Globus pallidus (tissue), 1 donor: ENCODE results near the gene SEPTIN5.
"Not testable (repeated sequence)": the region's sequence is repeated elsewhere in the genome, so short reads cannot be mapped to it uniquely, and the experiment has no call there.

Source experiments
- DNase-seq: peaks from one replicate; pipeline ENCODE4 v3.0.0-alpha.2; 2015; ENCODE audit warnings: low spot score

The SEPTIN5 gene

DNA sequence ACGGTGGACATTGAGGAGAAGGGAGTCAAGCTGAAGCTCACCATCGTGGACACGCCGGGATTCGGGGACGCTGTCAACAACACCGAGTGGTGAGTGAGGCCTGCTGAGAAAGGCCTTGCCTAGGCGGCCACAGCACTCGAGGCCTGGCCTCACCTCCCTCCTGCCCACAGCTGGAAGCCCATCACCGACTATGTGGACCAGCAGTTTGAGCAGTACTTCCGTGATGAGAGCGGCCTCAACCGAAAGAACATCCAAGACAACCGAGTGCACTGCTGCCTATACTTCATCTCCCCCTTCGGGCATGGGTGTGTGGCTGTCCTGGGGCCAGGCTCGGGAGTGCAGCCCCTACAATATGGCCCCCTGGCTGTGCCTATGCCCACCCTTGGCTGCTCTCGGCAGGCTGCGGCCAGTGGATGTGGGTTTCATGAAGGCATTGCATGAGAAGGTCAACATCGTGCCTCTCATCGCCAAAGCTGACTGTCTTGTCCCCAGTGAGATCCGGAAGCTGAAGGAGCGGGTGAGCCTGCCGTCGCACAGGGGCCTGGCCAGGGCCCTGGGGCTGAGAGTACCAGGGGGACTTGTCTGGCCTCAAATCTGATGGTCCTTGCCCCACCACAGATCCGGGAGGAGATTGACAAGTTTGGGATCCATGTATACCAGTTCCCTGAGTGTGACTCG lies 6.0 kb downstream of the SEPTIN5 start:
- DNase-seq, result no peak

GRCh38 chr22:19720999-19721329 lies 6.7 kb downstream of the SEPTIN5 start:
- no peak for DNase-seq

DNA sequence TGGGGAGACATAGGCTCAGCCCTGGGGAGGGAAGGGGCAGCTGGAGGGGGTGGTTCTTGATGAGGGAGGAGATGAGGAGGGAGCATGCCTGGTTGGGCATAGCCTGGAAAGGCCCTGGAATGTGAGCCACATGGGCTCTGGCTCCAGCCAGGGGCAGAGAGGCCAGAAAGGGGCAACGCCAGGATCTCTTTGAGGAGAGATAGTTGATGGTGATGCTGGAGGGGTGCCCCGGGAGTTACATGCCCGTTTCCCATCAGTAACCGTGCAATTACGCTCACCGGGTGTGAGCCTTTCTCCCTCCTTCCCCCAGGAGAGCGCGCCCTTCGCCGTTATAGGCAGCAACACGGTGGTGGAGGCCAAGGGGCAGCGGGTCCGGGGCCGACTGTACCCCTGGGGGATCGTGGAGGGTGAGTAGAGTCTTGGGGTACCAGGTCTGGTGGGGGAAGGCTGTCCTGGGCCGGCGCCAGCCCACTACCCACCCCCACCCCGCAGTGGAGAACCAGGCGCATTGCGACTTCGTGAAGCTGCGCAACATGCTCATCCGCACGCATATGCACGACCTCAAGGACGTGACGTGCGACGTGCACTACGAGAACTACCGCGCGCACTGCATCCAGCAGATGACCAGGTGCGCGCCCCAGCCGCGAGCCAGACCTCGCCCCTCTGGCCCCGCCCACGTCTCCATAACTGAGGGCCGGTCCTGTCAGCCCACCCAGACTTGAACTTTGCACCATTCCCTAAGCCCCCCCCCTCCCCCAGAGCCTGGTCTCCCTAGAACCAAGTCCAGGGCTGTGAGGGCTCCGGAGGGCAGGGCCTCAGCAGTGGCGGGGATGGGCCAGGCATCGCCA lies 7.3 kb downstream of the SEPTIN5 start:
- no peak for DNase-seq

- no peak for DNase-seq
These were observed 8.1 kb downstream of the SEPTIN5 start for GRCh38 chr22:19722178-19722981.

- no peak for DNase-seq
These were observed 8.6 kb downstream of the SEPTIN5 start for GRCh38 chr22:19722982-19723231.

- no peak for DNase-seq
These were observed 9.1 kb downstream of the SEPTIN5 start, which contains the start of gene GP1BB for GRCh38 chr22:19723232-19723982. Gene GP1BB, plus strand, starts transcription at chr22:19723539. Its CDS starts 31 bp downstream, at chr22:19723570.

DNA sequence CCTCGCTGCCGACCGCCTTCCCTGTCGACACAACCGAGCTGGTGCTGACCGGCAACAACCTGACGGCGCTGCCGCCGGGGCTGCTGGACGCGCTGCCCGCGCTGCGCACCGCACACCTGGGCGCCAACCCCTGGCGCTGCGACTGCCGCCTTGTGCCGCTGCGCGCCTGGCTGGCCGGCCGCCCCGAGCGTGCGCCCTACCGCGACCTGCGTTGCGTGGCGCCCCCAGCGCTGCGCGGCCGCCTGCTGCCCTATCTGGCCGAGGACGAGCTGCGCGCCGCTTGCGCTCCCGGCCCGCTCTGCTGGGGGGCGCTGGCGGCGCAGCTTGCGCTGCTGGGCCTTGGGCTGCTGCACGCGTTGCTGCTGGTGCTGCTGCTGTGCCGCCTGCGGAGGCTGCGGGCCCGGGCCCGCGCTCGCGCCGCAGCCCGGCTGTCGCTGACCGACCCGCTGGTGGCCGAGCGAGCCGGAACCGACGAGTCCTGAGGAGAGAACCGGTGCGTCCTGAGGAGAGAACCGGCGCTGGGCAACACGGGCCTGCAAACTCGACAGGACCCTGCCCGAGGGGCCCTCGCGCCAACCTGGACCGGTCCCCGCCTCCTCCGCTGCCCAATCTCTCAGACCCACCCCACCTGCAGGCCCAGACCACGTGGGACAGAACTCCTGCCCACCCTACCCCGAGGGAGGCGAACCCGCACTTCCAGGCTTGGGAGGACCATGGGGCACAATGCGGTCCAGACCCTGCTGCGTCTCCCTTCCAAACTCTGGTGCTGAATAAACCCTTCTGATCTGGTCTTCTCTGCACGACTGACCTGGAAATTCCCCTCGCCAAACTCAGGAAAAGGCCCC lies 9.9 kb downstream of the SEPTIN5 start:
- no peak for DNase-seq

DNA sequence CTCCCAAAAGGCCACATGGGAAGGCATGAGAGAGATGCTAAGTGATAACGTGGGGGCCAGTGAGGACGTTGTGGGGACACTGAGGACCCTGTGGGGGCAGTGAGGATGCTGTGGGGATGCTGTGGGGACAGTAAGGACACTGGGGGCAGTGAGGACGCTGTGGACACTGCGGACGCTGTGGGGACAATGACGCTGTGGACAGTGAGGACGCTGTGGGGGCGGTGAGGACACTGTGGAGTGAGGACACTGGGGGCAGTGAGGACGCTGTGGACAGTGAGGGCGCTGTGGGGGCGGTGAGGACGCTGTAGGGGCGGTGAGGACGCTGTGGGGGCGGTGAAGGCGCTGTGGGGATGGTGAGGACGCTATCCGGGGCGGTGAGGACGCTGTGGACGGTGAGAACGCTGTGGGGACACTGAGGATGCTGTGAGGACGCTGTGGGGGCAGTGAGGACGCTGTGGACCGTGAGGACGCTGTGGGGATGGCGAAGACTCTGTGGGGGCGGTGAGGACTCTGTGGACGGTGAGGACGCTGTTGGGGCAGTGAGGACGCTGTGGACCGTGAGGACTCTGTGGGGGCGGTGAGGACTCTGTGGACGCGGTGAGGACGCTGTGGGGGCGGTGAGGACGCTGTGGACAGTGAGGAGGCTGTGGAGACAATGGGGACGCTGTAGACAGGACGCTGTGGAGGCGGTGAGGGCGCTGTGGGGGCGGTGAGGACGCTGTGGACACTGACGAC lies 10.8 kb downstream of the SEPTIN5 start:
- DNase-seq, result no peak

GRCh38 chr22:19726064-19726788 lies 11.9 kb downstream of the SEPTIN5 start:
- DNase-seq, result not testable (repeated sequence)

DNA sequence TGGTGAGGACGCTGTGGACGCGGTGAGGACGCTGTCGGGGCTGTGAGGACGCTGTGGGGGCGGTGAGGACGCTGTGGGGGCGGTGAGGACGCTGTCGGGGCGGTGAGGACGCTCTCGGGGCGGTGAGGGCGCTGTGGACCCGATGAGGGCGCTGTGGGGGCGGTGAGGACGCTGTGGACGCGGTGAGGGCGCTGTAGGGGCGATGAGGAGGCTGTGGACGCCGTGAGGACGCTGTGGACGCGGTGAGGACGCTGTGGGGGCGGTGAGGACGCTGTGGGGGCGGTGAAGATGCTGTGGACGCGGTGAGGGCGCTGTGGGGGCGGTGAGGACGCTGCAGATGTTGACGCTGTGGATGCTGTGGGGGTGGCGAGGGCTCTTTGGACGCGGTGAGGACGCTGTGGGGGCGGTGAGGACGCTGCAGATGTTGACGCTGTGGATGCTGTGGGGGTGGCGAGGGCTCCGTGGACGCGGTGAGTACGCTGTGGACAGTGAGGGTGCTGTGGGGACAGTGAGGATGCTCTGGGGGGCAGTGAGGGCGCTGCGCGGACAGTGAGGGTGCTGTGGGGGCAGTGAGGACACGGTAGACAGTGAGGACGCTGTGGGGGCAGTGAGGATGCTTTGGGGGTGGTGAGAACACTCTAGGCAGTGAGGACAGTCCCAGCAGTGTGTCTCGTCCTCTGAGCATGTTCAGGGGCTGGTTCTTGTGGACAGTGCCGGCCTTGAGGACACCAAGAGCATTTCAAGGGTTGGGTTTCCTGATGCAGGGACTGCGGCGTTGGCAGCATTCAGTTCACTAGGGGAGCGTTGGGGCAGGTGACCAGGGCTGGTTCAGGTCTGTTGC lies 13.2 kb downstream of the SEPTIN5 start:
- DNase-seq, result no peak

DNA sequence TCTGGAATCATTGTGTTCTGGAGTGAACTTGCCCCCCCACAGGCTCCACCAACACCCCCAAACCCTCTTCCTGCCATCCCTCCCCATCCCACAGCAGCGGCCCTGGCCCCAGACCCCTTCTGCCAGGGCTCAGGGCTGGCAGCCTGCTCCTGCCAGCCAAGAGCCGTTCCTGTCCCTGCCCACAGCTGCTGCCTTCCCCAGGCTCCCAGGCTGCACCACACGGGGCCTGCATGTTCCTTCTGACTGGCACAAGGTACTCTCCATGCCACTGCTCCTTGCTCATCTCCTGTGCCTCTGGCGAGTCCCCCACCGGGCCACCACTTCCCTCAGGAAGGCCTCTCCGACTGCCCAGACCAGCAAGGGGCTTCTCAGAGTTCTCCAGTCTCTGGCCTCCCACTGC lies 14.0 kb downstream of the SEPTIN5 start:
- no peak for DNase-seq

DNA sequence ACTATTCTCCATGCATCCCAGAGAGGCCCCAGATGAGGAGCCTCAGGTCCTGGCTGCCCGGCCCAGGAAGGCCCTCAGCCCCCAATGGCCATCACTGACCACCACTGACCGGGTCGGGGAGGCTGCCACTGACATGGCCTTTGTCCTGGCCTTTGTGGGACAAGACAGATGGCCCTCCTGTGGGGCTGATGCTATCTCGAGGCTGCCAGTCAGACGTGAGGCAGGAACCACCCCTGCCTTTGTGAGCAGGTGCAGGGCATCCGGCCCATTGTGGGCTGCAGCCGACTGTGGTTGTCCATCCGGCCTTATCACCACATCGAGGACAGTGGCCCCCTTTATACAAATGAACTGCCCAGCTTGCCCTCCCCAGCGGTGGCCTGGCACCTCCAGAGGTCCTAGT lies 14.5 kb downstream of the SEPTIN5 start:
- DNase-seq, result no peak

- DNase-seq, result no peak
These were observed 15.2 kb downstream of the SEPTIN5 start for GRCh38 chr22:19729507-19729906.

- DNase-seq, result no peak
These were observed 15.9 kb downstream of the SEPTIN5 start for GRCh38 chr22:19730198-19730597.

DNA sequence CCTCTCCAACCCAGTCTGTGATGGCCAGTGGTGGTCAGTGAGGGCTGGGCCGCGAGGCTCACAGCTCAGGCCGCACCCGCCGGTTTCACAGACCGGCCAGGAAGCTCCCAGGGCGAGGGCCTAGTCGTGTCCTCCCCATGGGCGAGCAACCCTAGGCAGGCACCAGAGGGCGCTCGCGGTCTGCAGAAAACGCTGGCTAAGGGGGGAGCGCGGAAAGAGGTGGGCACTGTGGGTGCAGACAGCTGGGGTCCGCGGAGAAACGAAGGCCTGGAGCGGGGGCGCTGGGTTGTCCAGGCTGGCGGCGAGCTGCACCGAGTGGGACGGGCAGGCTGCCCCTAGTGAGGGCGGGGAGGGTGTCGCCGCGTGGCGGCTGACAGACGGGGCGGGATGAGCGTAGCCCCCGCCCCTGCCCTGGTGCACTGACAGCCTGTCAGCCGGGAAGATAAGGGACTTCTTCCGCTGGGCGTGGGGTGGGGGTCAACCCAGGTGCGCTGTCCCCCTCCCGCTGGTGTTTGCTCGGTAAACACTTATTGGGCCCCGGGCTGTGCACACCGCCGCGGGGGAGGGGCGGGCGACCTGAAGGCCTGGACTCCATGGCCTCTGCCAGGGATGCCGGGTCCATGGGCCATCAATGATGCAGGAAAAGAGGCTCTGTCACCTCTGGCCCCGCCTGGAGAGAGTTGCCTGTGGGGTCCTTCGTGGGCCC lies 16.5 kb downstream of the SEPTIN5 start:
- DNase-seq, result peak; percentile 51

DNA sequence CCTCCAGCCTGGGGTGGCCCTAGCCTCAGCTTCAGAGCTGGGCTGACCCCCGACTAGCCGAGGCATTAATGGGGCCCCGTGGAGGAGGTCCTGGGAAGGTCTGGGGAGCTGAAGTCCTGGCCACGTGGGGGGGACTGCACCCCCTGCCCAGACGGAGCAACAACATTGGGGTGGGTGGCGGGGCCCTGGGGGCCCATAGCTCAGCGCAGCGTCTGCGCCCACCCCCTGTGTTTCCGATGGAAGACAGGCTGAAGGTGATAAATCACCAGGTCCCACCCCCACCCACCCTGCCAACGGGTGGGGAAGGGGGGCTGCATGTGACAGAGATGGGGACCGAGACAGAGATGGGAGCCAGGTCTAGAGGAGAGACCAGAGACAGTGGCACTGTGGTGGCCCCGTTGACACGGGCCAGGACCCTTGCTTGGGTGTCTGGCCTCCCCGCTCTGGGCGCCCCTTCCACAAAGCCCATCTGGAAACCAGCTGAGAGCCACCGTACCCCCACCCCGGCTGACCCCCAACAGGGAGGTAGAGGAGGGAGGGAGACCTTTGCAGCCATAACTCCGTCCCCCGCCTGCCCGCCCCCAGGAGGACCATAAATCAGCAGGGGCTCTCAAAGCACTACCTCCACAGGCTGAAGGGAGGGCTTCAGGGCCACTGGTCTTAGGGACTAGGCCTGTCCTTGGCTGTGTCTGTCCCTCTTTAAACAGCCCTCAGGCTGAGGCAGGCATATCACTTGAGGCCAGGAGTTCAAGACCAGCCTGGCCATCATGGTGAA lies 17.2 kb downstream of the SEPTIN5 start:
- no peak for DNase-seq

- no peak for DNase-seq
These were observed 18.3 kb downstream of the SEPTIN5 start for GRCh38 chr22:19732403-19733113.
